Activated B cell treated with CpG ODN at 0.5 μM for 24 hours (primary cell): ENCODE results near the gene ANXA6. TPM values are rescaled to one million over a fixed set of nuclear protein-coding genes. Genes with fewer than 3 reads are reported as not detected.

ENCODE experiments used
- ATAC-seq: fragments of 200-7000 bp; cut with Tn5 transposase; one replicate; pipeline ENCODE4 v1.10.0; 2021; ENCODE audit warnings: low read depth, mild to moderate bottlenecking, moderate library complexity
- CTCF ChIA-PET: fragments of 350-600 bp; sonication (Branson Sonifier 250); formaldehyde crosslinking; loops from one replicate; lab custom pipeline; 2021; ENCODE audit warnings: antibody characterized with exemption; lab: Charles Lee
- POLR2A ChIA-PET: fragments of 350-600 bp; sonication (Branson Sonifier 250); formaldehyde crosslinking; loops from one replicate; lab custom pipeline; 2021; ENCODE audit warnings: antibody characterized with exemption; lab: Charles Lee
- DNase-seq: peaks from one replicate; pipeline ENCODE4 v3.0.0; 2022
- H3K27ac Mint-ChIP-seq: one replicate; pipeline ENCODE4 v1.8.0; 2020; ENCODE audit warnings: mixed read lengths
- H3K27me3 Mint-ChIP-seq: one replicate; pipeline ENCODE4 v1.8.0; 2021; ENCODE audit warnings: mixed read lengths
- H3K36me3 Mint-ChIP-seq: one replicate; pipeline ENCODE4 v1.8.0; 2021; ENCODE audit warnings: low read depth, mixed read lengths
- H3K4me1 Mint-ChIP-seq: one replicate; pipeline ENCODE4 v1.8.0; 2021; ENCODE audit warnings: mixed read lengths
- H3K4me3 Mint-ChIP-seq: one replicate; pipeline ENCODE4 v1.8.0; 2020; ENCODE audit warnings: mild to moderate bottlenecking, mixed read lengths
- H3K9me3 Mint-ChIP-seq: one replicate; pipeline ENCODE4 v1.8.0; 2020; ENCODE audit warnings: mixed read lengths
- intact Hi-C: fragments of 100-400 bp; cut with micrococcal nuclease; formaldehyde crosslinking; loops from one replicate; pipeline ENCODE4 v1.15.1; 2024
- total RNA-seq: library from RNA; stranded (reverse); gene quantifications from 2 replicates; pipeline ENCODE4 v1.2.3, GENCODE V29; 2022
- TF ChIP-seq, protein P1 (sequence below): fragments of 200-600 bp; IDR thresholded peaks from one replicate; pipeline ENCODE4 v1.8.0; 2022; ENCODE audit warnings: antibody characterized with exemption, mild to moderate bottlenecking

The ANXA6 gene
- total RNA-seq, 1 donor from 2014 or later, result 367 TPM

DNA sequence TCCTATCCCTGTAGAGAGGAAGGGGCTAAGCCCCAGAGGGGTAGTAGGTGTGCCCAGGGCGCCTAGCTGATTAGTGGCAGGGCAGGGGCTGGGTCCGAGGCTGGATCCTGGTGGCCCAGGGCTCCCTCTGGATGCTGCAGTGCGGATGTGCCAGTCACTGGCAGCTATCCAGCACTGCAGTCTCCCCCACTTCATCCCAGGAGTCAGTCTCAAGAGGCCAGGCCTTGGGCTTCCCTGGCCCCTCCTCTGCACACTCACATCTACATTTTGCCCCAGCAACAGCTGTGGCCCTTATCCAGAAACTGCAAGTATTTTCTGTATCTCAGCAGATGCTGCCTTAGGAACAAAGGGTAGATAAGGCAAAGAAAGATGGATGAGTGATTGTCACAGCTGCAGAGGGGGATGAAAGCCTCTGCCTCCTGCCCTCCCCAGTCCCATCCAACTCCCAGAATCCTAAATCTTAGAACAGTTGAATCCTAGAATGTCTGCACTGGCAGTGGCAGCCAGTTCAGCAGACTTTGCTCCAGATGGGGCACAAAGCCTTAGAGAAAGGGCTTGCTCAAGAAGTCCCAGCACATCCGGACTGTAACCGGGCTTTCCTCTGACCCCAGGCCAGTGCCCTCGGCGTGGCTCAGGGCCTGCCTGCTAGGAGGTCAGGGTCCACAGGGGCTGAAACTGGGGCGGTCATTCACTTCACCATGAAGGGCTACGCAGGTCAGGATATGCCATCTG lies 1.6 kb downstream of the ANXA6 start:
- intact Hi-C loops, result loop anchor here (1.0 to 5.0 kb wide), 5 partner anchors 15 to 744 kb away; partner anchors contain the start of genes CD74 and RBM22
- POLR2A ChIA-PET, result interaction anchor here (0.5 to 9.1 kb wide), 16 partner anchors 10 to 740 kb away, joined by 3 to 92 read pairs (median 5); partner anchors contain the start of genes GM2A and TNIP1
- Mint-ChIP-seq H3K4me3 (peak overlapping the region; percentile 91), H3K4me1 (peaks cover 92% of the 10 kb centered on the region), H3K36me3 (peaks cover 21% of the 10 kb centered on the region), H3K27me3 (no peaks in the 10 kb centered on the region), H3K27ac (peak overlapping the region; percentile 94), H3K9me3 (no peaks in the 10 kb centered on the region)
- CTCF ChIA-PET, result interaction anchor here (1.1 to 13.6 kb wide), 4 partner anchors 15 to 41 kb away, joined by 4 to 128 read pairs (median 6); no protein-coding TSS in a partner anchor
- ATAC-seq (peak; percentile 9), DNase-seq (no peak)
- TF ChIP-seq, protein P1, sequence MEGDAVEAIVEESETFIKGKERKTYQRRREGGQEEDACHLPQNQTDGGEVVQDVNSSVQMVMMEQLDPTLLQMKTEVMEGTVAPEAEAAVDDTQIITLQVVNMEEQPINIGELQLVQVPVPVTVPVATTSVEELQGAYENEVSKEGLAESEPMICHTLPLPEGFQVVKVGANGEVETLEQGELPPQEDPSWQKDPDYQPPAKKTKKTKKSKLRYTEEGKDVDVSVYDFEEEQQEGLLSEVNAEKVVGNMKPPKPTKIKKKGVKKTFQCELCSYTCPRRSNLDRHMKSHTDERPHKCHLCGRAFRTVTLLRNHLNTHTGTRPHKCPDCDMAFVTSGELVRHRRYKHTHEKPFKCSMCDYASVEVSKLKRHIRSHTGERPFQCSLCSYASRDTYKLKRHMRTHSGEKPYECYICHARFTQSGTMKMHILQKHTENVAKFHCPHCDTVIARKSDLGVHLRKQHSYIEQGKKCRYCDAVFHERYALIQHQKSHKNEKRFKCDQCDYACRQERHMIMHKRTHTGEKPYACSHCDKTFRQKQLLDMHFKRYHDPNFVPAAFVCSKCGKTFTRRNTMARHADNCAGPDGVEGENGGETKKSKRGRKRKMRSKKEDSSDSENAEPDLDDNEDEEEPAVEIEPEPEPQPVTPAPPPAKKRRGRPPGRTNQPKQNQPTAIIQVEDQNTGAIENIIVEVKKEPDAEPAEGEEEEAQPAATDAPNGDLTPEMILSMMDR, result no peak

DNA sequence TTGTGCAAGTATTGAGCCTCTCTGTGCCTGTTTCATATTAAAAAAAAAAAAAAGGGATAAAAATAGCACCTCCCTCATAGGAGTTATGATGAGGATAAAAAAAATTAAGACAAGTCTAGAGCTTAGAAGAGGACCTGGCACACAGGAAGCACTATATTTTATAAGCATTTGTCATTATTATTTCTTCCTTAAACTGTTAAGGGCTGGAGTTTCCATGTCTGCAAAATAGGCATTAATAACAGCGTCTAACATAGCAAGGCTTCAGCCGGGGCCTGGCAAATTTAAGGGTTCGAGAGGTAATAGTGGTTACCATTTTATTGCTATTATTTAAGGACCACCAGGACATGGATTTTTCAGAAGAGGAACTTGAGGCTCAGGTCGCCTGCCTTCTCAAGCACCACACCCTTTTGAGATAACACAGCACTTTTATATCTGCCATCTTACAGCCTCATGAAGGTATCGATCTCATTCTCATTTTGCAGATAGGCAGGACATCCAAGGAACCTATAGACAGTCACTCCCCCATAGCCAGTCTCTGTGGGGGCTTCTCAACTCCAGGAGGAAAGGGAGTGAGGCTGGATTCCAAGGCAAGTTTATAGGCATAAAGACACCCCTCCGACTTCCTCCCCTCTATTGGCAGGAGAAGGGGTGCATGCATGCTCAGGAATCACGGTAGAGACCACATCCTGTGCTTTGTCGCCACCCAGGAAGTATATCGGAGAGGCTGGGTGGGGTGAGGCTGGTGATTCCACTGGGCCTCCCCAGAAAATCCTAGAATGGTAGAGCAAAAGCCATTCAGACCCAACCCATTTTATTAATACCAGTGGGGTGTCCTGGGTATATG lies 2.4 kb downstream of the ANXA6 start:
- POLR2A ChIA-PET, result interaction anchor here (0.5 to 9.1 kb wide), 18 partner anchors 9 to 739 kb away, joined by 3 to 92 read pairs (median 5); partner anchors contain the start of genes GM2A and TNIP1
- TF ChIP-seq, protein P1, result no peak
- Mint-ChIP-seq H3K4me3 (peak overlapping the region; percentile 91), H3K27ac (peak overlapping the region; percentile 94), H3K27me3 (no peaks in the 10 kb centered on the region), H3K36me3 (peaks cover 21% of the 10 kb centered on the region), H3K4me1 (peaks cover 92% of the 10 kb centered on the region), H3K9me3 (no peaks in the 10 kb centered on the region)
- intact Hi-C loops, result loop anchor here (1.0 to 5.0 kb wide), 4 partner anchors 14 to 743 kb away; partner anchors contain the start of genes CD74 and RBM22
- DNase-seq (no peak), ATAC-seq (peak; percentile 31)
- CTCF ChIA-PET, result interaction anchor here (0.7 to 13.6 kb wide), 8 partner anchors 9 to 103 kb away, joined by 3 to 128 read pairs (median 4); no protein-coding TSS in a partner anchor

DNA sequence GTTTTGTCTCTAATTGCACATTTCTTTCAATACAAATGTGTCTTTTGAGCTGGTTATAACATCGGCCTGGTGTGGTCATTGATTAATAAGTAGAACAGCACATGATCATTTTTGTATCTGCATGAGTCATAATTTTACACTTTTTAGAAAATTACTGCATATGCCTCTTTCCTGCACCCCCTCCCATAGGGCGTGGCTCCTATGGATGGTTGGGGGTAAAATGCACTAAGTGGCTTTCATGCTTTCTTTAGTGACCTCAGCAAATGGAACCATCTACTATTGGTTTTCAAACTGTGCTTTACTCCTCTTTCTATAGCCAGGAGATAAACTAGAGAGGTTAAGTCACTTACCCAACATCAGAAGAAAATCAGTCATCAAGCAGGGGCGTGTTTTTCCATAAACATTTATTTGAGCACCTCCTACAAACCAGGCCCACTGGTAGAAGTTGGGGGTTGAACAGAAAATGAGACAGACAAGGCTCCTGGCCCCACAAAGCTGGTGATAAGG lies 3.8 kb downstream of the ANXA6 start:
- H3K4me3 Mint-ChIP-seq, result peak overlapping the region; percentile 49
- ChIA-PET CTCF (interaction anchor here (1.0 to 13.6 kb wide), 6 partner anchors 9 to 102 kb away, joined by 3 to 128 read pairs (median 4); no protein-coding TSS in a partner anchor), POLR2A (interaction anchor here (1.0 to 9.1 kb wide), 7 partner anchors 12 to 99 kb away, joined by 4 to 92 read pairs (median 7); partner anchors contain the start of genes GM2A and TNIP1)
- H3K9me3 Mint-ChIP-seq, result no peaks in the 10 kb centered on the region
- TF ChIP-seq, protein P1, result no peak
- H3K4me1 Mint-ChIP-seq, result peaks cover 90% of the 10 kb centered on the region
- H3K27me3 Mint-ChIP-seq, result no peaks in the 10 kb centered on the region
- intact Hi-C loops, result loop anchor here (2.0 kb wide), 1 partner anchor 67 kb away; no protein-coding TSS in a partner anchor
- peaks cover 23% of the 10 kb centered on the region for H3K36me3 Mint-ChIP-seq
- no peak for ATAC-seq
- no peak for DNase-seq
- peak overlapping the region; percentile 87 for H3K27ac Mint-ChIP-seq

DNA sequence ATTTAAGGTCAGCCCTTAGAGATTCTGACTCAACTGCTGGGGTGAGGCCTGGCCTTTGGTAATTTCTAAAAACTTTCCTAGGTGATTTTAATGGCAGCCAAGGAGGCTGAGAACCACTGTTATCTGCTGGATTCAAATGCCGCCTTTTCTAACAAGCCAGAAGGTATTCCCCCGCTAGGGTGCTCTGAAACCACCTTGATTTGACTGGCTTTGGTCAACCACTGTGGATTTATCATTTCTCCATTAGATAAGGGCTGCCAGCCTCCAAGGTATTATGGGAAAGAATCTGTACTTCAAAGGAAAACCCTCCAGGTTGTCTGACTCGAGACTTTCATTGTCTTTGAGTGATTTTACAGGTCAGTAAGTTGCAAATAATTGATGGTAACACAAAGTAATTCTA lies 4.3 kb downstream of the ANXA6 start:
- Mint-ChIP-seq H3K4me3 (peak overlapping the region; percentile 49), H3K4me1 (peaks cover 90% of the 10 kb centered on the region), H3K9me3 (no peaks in the 10 kb centered on the region), H3K27ac (peak overlapping the region; percentile 87), H3K27me3 (no peaks in the 10 kb centered on the region), H3K36me3 (peaks cover 27% of the 10 kb centered on the region)
- TF ChIP-seq, protein P1, result no peak
- ChIA-PET CTCF (interaction anchor here (1.0 to 13.6 kb wide), 5 partner anchors 10 to 38 kb away, joined by 3 to 128 read pairs (median 4); no protein-coding TSS in a partner anchor), POLR2A (interaction anchor here (0.7 to 9.1 kb wide), 5 partner anchors 11 to 73 kb away, joined by 3 to 92 read pairs (median 6); partner anchors contain the start of gene TNIP1)
- ATAC-seq (no peak), DNase-seq (no peak)
- intact Hi-C loops, result no loop called here
